A549 (cell line): Measurements from ENCODE around the gene MAPK1. TPM values are rescaled to one million over a fixed set of nuclear protein-coding genes. Genes with fewer than 3 reads are reported as not detected.

Source experiments
- ATAC-seq, 2 experiments: fragments of 200-7000 bp in 1 of 2; fragments of >200 bp in 1 of 2; cut with Nextera tagmentation in 1 of 2; cut with Tn5 transposase in 1 of 2; 3 replicates each; pipeline versions ENCODE4 v1.8.0 to v1.9.1; 2018 to 2020; ENCODE audit warnings: mild to moderate bottlenecking in 1 of 2, moderate library complexity in 1 of 2
- CTCF ChIA-PET: fragments of 300-600 bp; sonication (Branson Sonifier 250); formaldehyde crosslinking; extraction: SDS; loops from one replicate; lab custom pipeline; 2021; ENCODE audit warnings: antibody characterized with exemption, inconsistent platforms; lab: Yijun Ruan, JAX
- POLR2A ChIA-PET: fragments of 350-600 bp; formaldehyde crosslinking; extraction: SDS; loops from one replicate; lab custom pipeline; 2021; ENCODE audit warnings: antibody characterized with exemption, inconsistent platforms; lab: Yijun Ruan, JAX
- DNase-seq, 2 experiments: peaks; one replicate each; pipeline versions ENCODE4 v3.0.0 to v3.0.0-alpha.2; 2011 to 2016; ENCODE audit warnings: low read depth in 1 of 2, low spot score in 1 of 2
- FAIRE-seq: peaks from 2 replicates; lab custom pipeline; 2011; peaks lifted over from hg19 to GRCh38; lab: Jason Lieb, UNC
- H3K27ac ChIP-seq, 2 experiments: fragments of >200 bp; sonication (Bioruptor Twin); formaldehyde crosslinking; 3 replicates each; pipeline ENCODE4 v1.5.1; 2016 to 2017
- H3K4me1 ChIP-seq: fragments of >200 bp; sonication (Bioruptor Twin); formaldehyde crosslinking; 3 replicates; pipeline ENCODE4 v1.6.1; 2016
- H3K4me2 ChIP-seq: fragments of >200 bp; sonication (Bioruptor Twin); formaldehyde crosslinking; 3 replicates; pipeline ENCODE4 v1.6.1; 2016
- H3K4me3 ChIP-seq: fragments of >200 bp; sonication (Bioruptor Twin); formaldehyde crosslinking; 3 replicates; pipeline ENCODE4 v1.5.1; 2016
- H3K9me3 ChIP-seq: fragments of >200 bp; sonication (Bioruptor Twin); formaldehyde crosslinking; 3 replicates; pipeline ENCODE4 v1.6.1; 2016
- BHLHE40 ChIP-seq: IDR thresholded peaks from 2 replicates; pipeline ENCODE4 v1.6.1; 2012; ENCODE audit warnings: low read depth, low read length, inconsistent platforms
- CEBPB ChIP-seq, 2 experiments: fragments of >200 bp in 1 of 2; sonication (Bioruptor Twin) in 1 of 2; formaldehyde crosslinking in 1 of 2; IDR thresholded peaks; 2 replicates each; pipeline ENCODE4 v1.6.1; 2012 to 2016
- EHMT2 ChIP-seq: fragments of 200-600 bp; sonication (generic); IDR thresholded peaks from 2 replicates; pipeline ENCODE4 v1.6.1; 2016; ENCODE audit warnings: antibody characterized with exemption, low read depth, mild to moderate bottlenecking, moderate library complexity
- EP300 ChIP-seq, 2 experiments: fragments of >200 bp; sonication (Bioruptor Twin); formaldehyde crosslinking; IDR thresholded peaks; 2 replicates in 1 of 2; 3 replicates in 1 of 2; pipeline ENCODE4 v1.6.1; 2016 to 2017
- ESRRA ChIP-seq: fragments of 150-350 bp; IDR thresholded peaks from 2 replicates; pipeline ENCODE4 v1.6.1; 2014; ENCODE audit warnings: mild to moderate bottlenecking, low read length, borderline replicate concordance
- FOSB ChIP-seq: fragments of 250-450 bp; sonication (Bioruptor Pico); IDR thresholded peaks from 2 replicates; pipeline ENCODE4 v1.5.0; 2020; ENCODE audit warnings: mild to moderate bottlenecking, moderate library complexity
- FOSL2 ChIP-seq, 2 experiments: fragments of 450-650 bp in 1 of 2; fragments of >200 bp in 1 of 2; sonication (Bioruptor Twin) in 1 of 2; formaldehyde crosslinking; IDR thresholded peaks; 2 replicates each; pipeline versions ENCODE4 v1.5.0 to v1.6.1; 2016 to 2020; ENCODE audit warnings: mild to moderate bottlenecking in 1 of 2, moderate library complexity in 1 of 2
- FOXS1 ChIP-seq: fragments of 250-450 bp; sonication (Bioruptor Pico); IDR thresholded peaks from 2 replicates; pipeline ENCODE4 v1.5.0; 2020; ENCODE audit warnings: mild to moderate bottlenecking, moderate library complexity
- GATA3 ChIP-seq: IDR thresholded peaks from 2 replicates; pipeline ENCODE4 v1.6.1; 2012; ENCODE audit warnings: borderline replicate concordance
- HOXA7 ChIP-seq: fragments of 250-450 bp; sonication (Bioruptor Pico); IDR thresholded peaks from 2 replicates; pipeline ENCODE4 v1.5.0; 2020; ENCODE audit warnings: mild to moderate bottlenecking, moderate library complexity
- HOXB13 ChIP-seq: fragments of 250-450 bp; sonication (Bioruptor Pico); IDR thresholded peaks from 2 replicates; pipeline ENCODE4 v1.5.0; 2020; ENCODE audit warnings: low read depth, mild to moderate bottlenecking, moderate library complexity
- HOXB5 ChIP-seq: fragments of 250-450 bp; sonication (Bioruptor Pico); IDR thresholded peaks from 2 replicates; pipeline ENCODE4 v1.5.0; 2020; ENCODE audit warnings: mild to moderate bottlenecking, moderate library complexity
- JUN ChIP-seq, 2 experiments: fragments of >200 bp; sonication (Bioruptor Twin); formaldehyde crosslinking; IDR thresholded peaks; 2 replicates in 1 of 2; 3 replicates in 1 of 2; pipeline ENCODE4 v1.6.1; 2016 to 2017
- JUNB ChIP-seq: fragments of >200 bp; sonication (Bioruptor Twin); formaldehyde crosslinking; IDR thresholded peaks from 2 replicates; pipeline ENCODE4 v1.6.1; 2016
- KDM1A ChIP-seq: fragments of 200-600 bp; sonication (generic); IDR thresholded peaks from 2 replicates; pipeline ENCODE4 v1.6.1; 2016; ENCODE audit warnings: low read depth, mild to moderate bottlenecking
- MAFK ChIP-seq: fragments of 450-650 bp; IDR thresholded peaks from 2 replicates; pipeline ENCODE4 v1.6.1; 2014; ENCODE audit not compliant: partially characterized antibody
- MYC ChIP-seq: IDR thresholded peaks from 2 replicates; pipeline ENCODE4 v1.6.1; 2012; ENCODE audit warnings: mild to moderate bottlenecking, inconsistent platforms, low read length, improper control_type of control experiment, borderline replicate concordance
- NPAS2 ChIP-seq: fragments of 250-450 bp; sonication (Bioruptor Pico); IDR thresholded peaks from 2 replicates; pipeline ENCODE4 v1.8.0; 2022; ENCODE audit warnings: mild to moderate bottlenecking, moderate library complexity, borderline replicate concordance
- POLR2A ChIP-seq: IDR thresholded peaks from 2 replicates; pipeline ENCODE4 v1.6.1; 2012; ENCODE audit warnings: mild to moderate bottlenecking, low read length
- RAD21 ChIP-seq, 2 experiments: fragments of >200 bp in 1 of 2; sonication (Bioruptor Twin) in 1 of 2; formaldehyde crosslinking in 1 of 2; IDR thresholded peaks in 1 of 2; conservative IDR thresholded peaks in 1 of 2; 2 replicates in 1 of 2; 3 replicates in 1 of 2; pipeline ENCODE4 v1.6.1; 2012 to 2018; ENCODE audit warnings: inconsistent platforms in 1 of 2
- RFX5 ChIP-seq: fragments of 450-650 bp; IDR thresholded peaks from 2 replicates; pipeline ENCODE4 v1.7.1; 2014; ENCODE audit warnings: antibody characterized with exemption, mild to moderate bottlenecking, moderate library complexity
- RNF2 ChIP-seq: fragments of 200-600 bp; sonication (generic); IDR thresholded peaks from 2 replicates; pipeline ENCODE4 v1.6.1; 2016; ENCODE audit warnings: low read depth, mild to moderate bottlenecking, antibody characterized with exemption, moderate library complexity, borderline replicate concordance
- SREBF2 ChIP-seq: fragments of 450-650 bp; IDR thresholded peaks from 2 replicates; pipeline ENCODE4 v1.6.1; 2014; ENCODE audit warnings: mild to moderate bottlenecking, moderate library complexity
- TFCP2L1 ChIP-seq: fragments of 250-450 bp; sonication (Bioruptor Pico); IDR thresholded peaks from 2 replicates; pipeline ENCODE4 v1.5.0; 2021; ENCODE audit warnings: mild to moderate bottlenecking
- WGBS: methylation state at CpG from one replicate; pipeline ENCODE4 v1.1.6; 2017; ENCODE audit errors: missing lambda C conversion rate; 5-methylcytosine and 5-hydroxymethylcytosine counted together
- polyA plus RNA-seq, 4 experiments: library from polyadenylated mRNA; depleted of rRNA in 3 of 4; stranded (reverse); fragments of >200 nt; fragmentation: RNase III in 1 of 4; extraction: RNeasy Plus Mini Kit Qiagen cat#74134 plus additional on column Dnase treatment in 1 of 4; gene quantifications; 2 replicates in 3 of 4; 3 replicates in 1 of 4; pipeline ENCODE4 v1.2.3, GENCODE V29; 2011 to 2017
- TF ChIP-seq, protein P1 (sequence below): IDR thresholded peaks from 2 replicates; pipeline ENCODE4 v1.6.1; 2012
- TF ChIP-seq, protein P2 (sequence below): fragments of 250-450 bp; sonication (Bioruptor Pico); IDR thresholded peaks from 2 replicates; pipeline ENCODE4 v1.5.0; 2020; ENCODE audit warnings: low read depth, mild to moderate bottlenecking, moderate library complexity
- TF ChIP-seq, protein P3 (sequence below): fragments of 150-350 bp; IDR thresholded peaks from 2 replicates; pipeline ENCODE4 v1.6.1; 2014; ENCODE audit warnings: low read depth, mild to moderate bottlenecking, low read length
- TF ChIP-seq, protein P4 (sequence below): fragments of >200 bp; sonication (Bioruptor Twin); formaldehyde crosslinking; IDR thresholded peaks from 2 replicates; pipeline ENCODE4 v1.6.1; 2016

The MAPK1 gene
- polyA plus RNA-seq, 2 of the 4 experiments (the other 2 are of a cell fraction): 28.8 to 85.5 TPM

DNA sequence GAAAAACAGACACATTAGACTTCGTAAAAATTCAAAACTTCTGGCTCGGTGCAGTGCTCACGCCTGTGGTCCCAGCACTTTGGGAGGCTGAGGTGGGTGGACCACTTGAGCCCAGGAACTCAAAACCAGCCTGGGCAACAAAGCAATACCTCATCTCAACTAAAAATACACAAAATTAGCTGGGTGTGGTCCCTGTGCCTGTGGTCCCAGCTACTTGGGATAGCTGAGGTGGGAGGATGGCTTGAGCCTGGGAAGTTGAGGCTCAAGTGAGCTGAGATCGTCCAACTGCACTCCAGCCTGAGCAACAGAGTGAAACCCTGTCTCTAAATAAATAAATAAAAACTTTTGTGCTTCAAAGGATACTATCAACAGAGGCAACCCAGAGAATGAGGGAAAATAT lies 155.6 kb downstream of the MAPK1 start:
- Histone ChIP-seq H3K4me3 (no peak overlapping the region), H3K4me1 (no peaks in the 10 kb centered on the region; the same call in 2 of the 3 replicates), H3K9me3 (no peaks in the 10 kb centered on the region), H3K4me2 (no peak overlapping the region), H3K27ac (no peak overlapping the region)
- DNase-seq (no peak), FAIRE-seq (no peak), ATAC-seq (no peak)
- POLR2A ChIA-PET: no interaction called here
- 82% methylated on average over 4 of the region's 4 CpGs for WGBS
- CTCF ChIA-PET: interaction anchor here (2.7 kb wide), 1 partner anchor 227 kb away, joined by 14 read pairs; no protein-coding TSS in a partner anchor
- no peak for TF ChIP-seq EHMT2
- TF ChIP-seq SREBF2: no peak
- TF ChIP-seq, protein P1, sequence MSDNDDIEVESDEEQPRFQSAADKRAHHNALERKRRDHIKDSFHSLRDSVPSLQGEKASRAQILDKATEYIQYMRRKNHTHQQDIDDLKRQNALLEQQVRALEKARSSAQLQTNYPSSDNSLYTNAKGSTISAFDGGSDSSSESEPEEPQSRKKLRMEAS: no peak
- TF ChIP-seq RFX5: no peak
- TF ChIP-seq RAD21 (conservative IDR thresholded peaks at IDR 0.05 in 1 of 2, IDR thresholded peaks at IDR 0.05 in 1 of 2): no peak
- no peak for TF ChIP-seq EP300 (IDR thresholded peaks at IDR 0.05)
- TF ChIP-seq MAFK: no peak
- no peak for TF ChIP-seq POLR2A
- no peak for TF ChIP-seq TFCP2L1 (CRISPR knock-in tag)
- TF ChIP-seq, protein P2, sequence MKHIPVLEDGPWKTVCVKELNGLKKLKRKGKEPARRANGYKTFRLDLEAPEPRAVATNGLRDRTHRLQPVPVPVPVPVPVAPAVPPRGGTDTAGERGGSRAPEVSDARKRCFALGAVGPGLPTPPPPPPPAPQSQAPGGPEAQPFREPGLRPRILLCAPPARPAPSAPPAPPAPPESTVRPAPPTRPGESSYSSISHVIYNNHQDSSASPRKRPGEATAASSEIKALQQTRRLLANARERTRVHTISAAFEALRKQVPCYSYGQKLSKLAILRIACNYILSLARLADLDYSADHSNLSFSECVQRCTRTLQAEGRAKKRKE: no peak
- TF ChIP-seq NPAS2 (CRISPR knock-in tag): no peak
- no peak for TF ChIP-seq FOXS1 (CRISPR knock-in tag)
- no peak for TF ChIP-seq ESRRA

DNA sequence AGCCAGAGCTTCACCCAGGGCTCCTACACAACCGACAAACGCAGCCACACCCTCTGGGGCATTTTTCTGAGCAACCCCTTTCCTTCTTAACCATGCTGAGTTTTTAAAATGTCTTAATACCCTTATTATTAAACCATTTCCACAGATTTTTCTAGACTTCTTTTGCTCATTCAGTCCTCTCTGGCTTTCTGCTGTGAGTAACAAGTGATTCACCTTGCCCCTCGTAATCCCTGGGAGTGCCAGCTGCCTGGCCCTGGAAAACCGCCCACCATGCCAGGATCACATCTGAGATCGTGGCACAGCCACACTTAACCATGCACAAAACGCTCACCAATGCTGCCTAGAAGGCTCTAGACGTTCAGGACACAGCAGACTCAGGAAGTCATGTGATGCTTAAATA lies 157.3 kb downstream of the MAPK1 start:
- Histone ChIP-seq H3K4me2 (no peak overlapping the region), H3K4me3 (no peak overlapping the region)
- no peak for DNase-seq
- TF ChIP-seq FOSL2 (IDR thresholded peaks at IDR 0.05): no peak
- TF ChIP-seq FOSL2 (CRISPR knock-in tag; IDR thresholded peaks at IDR 0.05): no peak
- TF ChIP-seq GATA3: no peak
- TF ChIP-seq JUNB: no peak
- TF ChIP-seq, protein P3, sequence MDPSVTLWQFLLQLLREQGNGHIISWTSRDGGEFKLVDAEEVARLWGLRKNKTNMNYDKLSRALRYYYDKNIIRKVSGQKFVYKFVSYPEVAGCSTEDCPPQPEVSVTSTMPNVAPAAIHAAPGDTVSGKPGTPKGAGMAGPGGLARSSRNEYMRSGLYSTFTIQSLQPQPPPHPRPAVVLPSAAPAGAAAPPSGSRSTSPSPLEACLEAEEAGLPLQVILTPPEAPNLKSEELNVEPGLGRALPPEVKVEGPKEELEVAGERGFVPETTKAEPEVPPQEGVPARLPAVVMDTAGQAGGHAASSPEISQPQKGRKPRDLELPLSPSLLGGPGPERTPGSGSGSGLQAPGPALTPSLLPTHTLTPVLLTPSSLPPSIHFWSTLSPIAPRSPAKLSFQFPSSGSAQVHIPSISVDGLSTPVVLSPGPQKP: no peak
- no peak for TF ChIP-seq MYC
- TF ChIP-seq HOXB13 (CRISPR knock-in tag): no peak
- TF ChIP-seq TFCP2L1 (CRISPR knock-in tag): no peak
- TF ChIP-seq CEBPB (IDR thresholded peaks at IDR 0.05): no peak
- TF ChIP-seq HOXB5 (CRISPR knock-in tag): no peak
- TF ChIP-seq, protein P1: no peak
- TF ChIP-seq BHLHE40: no peak
- no peak for TF ChIP-seq RNF2
- no peak for TF ChIP-seq HOXA7 (CRISPR knock-in tag)
- no peak for TF ChIP-seq FOSB (CRISPR knock-in tag)
- TF ChIP-seq, protein P4, sequence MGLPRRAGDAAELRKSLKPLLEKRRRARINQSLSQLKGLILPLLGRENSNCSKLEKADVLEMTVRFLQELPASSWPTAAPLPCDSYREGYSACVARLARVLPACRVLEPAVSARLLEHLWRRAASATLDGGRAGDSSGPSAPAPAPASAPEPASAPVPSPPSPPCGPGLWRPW: no peak
- TF ChIP-seq JUN (IDR thresholded peaks at IDR 0.05): no peak
- no peak for TF ChIP-seq FOXS1 (CRISPR knock-in tag)
- no peak for TF ChIP-seq KDM1A
- TF ChIP-seq, all 56 proteins: peak for 0
- CTCF ChIA-PET: interaction anchor here (1.0 to 2.7 kb wide), 4 partner anchors 16 to 243 kb away, joined by 3 to 14 read pairs (median 3); partner anchors contain the start of gene PPM1F
- ATAC-seq (no peak), FAIRE-seq (no peak)
- Histone ChIP-seq H3K27ac (no peak overlapping the region), H3K9me3 (no peaks in the 10 kb centered on the region), H3K4me1 (no peaks in the 10 kb centered on the region; the same call in 2 of the 3 replicates)
- POLR2A ChIA-PET: no interaction called here
- WGBS: 41% methylated on average over 7 of the region's 7 CpGs
